Activated naive CD4-positive, alpha-beta T cell treated with anti-CD3 and anti-CD28 coated beads, Interleukin-2, amount 10 ng/mL, durations not matched to agents 5 hours and 36 hours (primary cell): ENCODE data around the gene PNMA6E. TPM values are rescaled to one million over a fixed set of nuclear protein-coding genes. Genes with fewer than 3 reads are reported as not detected.

ENCODE experiments used
- total RNA-seq, 2 experiments: library from RNA; stranded (reverse); gene quantifications; one replicate each; pipeline ENCODE4 v1.2.3, GENCODE V29; 2021

The PNMA6E gene
- total RNA-seq: not detected

GRCh38 chrX:153401133-153401764, at the start of gene PNMA6E:
Gene PNMA6E, minus strand, starts transcription at chrX:153401350. Its CDS starts 2,501 bp downstream, at chrX:153398849.

GRCh38 chrX:153445856-153446635, 44.9 kb upstream of the PNMA6E start, which contains the start of gene TREX2:
Gene TREX2, minus strand, starts transcription at chrX:153446056. Its CDS starts 626 bp downstream, at chrX:153445430.

GRCh38 chrX:153411255-153411987, 10.3 kb upstream of the PNMA6E start, which contains the start of gene ZFP92:
Gene ZFP92, plus strand, starts transcription at chrX:153411472. Its CDS starts 6,851 bp downstream, at chrX:153418323.

Other genes starting within 250 kb of the PNMA6E start
- gene MAGEA1, start 222.1 kb downstream of the PNMA6E start, total RNA-seq: not detected
- not detected for gene PNMA6F, start 79.6 kb downstream of the PNMA6E start, total RNA-seq
- gene ZNF275, start 67.2 kb downstream of the PNMA6E start, total RNA-seq: 10 to 100 TPM; 29.5 to 30.1 TPM
- gene ZFP92, start 10.1 kb upstream of the PNMA6E start, total RNA-seq: 1 to 10 TPM; 1.0 to 1.3 TPM
- gene TREX2, start 44.7 kb upstream of the PNMA6E start, total RNA-seq: 1 to 10 TPM; 2.4 TPM
- gene HAUS7, start 69.2 kb upstream of the PNMA6E start, total RNA-seq: 10 to 100 TPM; 38.7 to 39.3 TPM
- under 1 TPM in 1 of 2 experiments, not detected in 1; 0.17 TPM for gene BGN, start 93.6 kb upstream of the PNMA6E start, total RNA-seq
- under 1 TPM in 1 of 2 experiments, not detected in 1; 0.05 TPM for gene ATP2B3, start 116.3 kb upstream of the PNMA6E start, total RNA-seq
- gene CCNQ, start 197.8 kb upstream of the PNMA6E start, total RNA-seq: 10 to 100 TPM; 22.9 to 23.6 TPM
- gene DUSP9, start 245.9 kb upstream of the PNMA6E start, total RNA-seq: not detected